A673 (cell line): ENCODE data around the gene MINK1.

ENCODE experiments used
- CTCF ChIP-seq: fragments of 300-800, 200-600 bp; sonication (generic); conservative IDR thresholded peaks from 2 replicates; pipeline ENCODE4 v1.5.1; 2017; ENCODE audit warnings: low read depth, mild to moderate bottlenecking, antibody characterized with exemption, low read length, moderate library complexity, mixed read lengths
- EZH2 ChIP-seq: fragments of 200-600 bp; sonication (generic); IDR thresholded peaks from 2 replicates; pipeline ENCODE4 v1.6.1; 2017; ENCODE audit warnings: borderline replicate concordance, low read depth, mild to moderate bottlenecking, mixed read lengths, antibody characterized with exemption, low read length; ENCODE audit not compliant: poor library complexity, severe bottlenecking

DNA sequence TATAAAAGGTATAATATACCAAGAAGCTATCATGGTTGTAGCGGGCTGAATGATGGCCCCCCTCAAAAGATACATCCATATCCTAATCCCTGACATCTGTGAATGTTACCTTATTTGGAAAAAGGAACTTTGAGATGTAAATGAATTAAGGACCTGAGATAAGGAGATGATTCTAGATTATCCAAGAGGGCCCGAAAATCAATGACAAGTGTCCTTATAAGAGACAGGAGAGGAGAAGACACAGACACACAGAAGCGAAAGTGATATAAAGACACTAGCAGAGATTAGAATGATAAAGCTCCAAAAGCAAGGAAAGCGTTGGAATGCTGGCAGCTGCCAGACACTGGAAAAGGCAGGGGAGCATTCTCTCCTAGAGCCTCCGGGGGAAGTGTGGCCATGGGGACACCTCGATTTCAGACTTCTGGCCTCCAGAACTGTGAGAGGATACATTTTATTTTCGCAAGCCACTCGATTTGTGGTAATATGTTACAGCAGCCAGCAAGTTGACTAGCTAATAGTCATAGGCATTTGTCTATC lies 86.4 kb downstream of the MINK1 start:
- TF ChIP-seq CTCF = no peak
- no peak for TF ChIP-seq EZH2
